ENCODE data around the gene ANO4. TPM values are rescaled to one million over a fixed set of nuclear protein-coding genes. Genes with fewer than 3 reads are reported as not detected.

The ANO4 gene
- total and polyA plus RNA-seq, 2 of the 8 experiments (the other 6 are each of a cell fraction or from before 2014, with no cell fraction given): 1.1 to 3.4 TPM

DNA sequence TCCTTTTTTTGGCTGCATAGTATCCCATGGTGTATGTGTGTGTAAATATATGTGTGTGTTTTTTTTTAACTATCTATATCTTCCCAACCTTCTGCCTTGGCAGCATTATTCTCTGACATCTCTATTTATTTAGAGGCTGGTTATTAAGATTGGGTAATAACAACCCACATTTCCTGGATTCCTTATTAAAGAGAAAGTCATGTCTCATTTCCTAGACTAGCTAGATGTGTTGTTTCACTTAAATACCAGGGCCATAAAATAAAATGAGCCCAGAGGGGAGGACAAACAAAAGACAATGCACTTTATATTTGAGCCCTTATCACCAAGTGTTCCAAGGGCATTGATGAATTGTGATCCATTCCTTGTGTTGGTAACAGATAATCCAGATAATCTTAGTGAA, 246.4 kb downstream of the ANO4 start:
- Histone ChIP-seq H2BK12ac (ENCODE audit: low read depth, low read length) (no peak overlapping the region), H3K79me1 (ENCODE audit: low read depth, low read length) (no peaks in the 10 kb centered on the region), H3K27ac (ENCODE audit: low read depth, low read length) (no peak overlapping the region), H3K18ac (ENCODE audit: extremely low read depth, low read length) (no peak overlapping the region), H3K56ac (replicated peaks; ENCODE audit: insufficient read length, low read depth, low read length) (no peak overlapping the region), H3K4me1 (replicated peaks in 1 of 4; ENCODE audit: control insufficient read depth in 3 of 4, insufficient read depth in 4 of 4, low read length in 3 of 4) (no peaks in the 10 kb centered on the region), H2BK120ac (replicated peaks; ENCODE audit: low read depth, low read length) (no peak overlapping the region), H4K5ac (ENCODE audit: insufficient read length, low read depth, low read length) (no peak overlapping the region), H3K9me3 (ENCODE audit: insufficient read depth in 2 of 2, low read depth in 1 of 2, low read length in 1 of 2) (no peaks in the 10 kb centered on the region), H2AFZ (ENCODE audit: low read length) (no peak overlapping the region), H3K23me2 (ENCODE audit: low read depth, low read length) (no peaks in the 10 kb centered on the region), H3K27me3 (replicated peaks in 1 of 4; ENCODE audit: control insufficient read depth in 3 of 4, extremely low read depth in 1 of 4, insufficient read depth in 3 of 4, low read length in 3 of 4) (peaks cover 0 to 1% (median 0%) of the 10 kb centered on the region in 4 experiments; a peak in 1 of 7 replicates), H3K79me2 (ENCODE audit: control insufficient read depth in 1 of 2, insufficient read depth in 2 of 2, low read length in 2 of 2) (no peaks in the 10 kb centered on the region), H3K4me3 (ENCODE audit: extremely low read depth in 1 of 4, insufficient read depth in 2 of 4, low read depth in 3 of 4, low read length in 4 of 4) (no peak overlapping the region), H3K14ac (ENCODE audit: insufficient read length) (no peak overlapping the region), H2AK5ac (ENCODE audit: low read depth, low read length) (no peak overlapping the region), H4K91ac (replicated peaks; ENCODE audit: insufficient read length, low read length) (no peak overlapping the region), H2BK20ac (ENCODE audit: low read length) (no peak overlapping the region), H3K4ac (replicated peaks; ENCODE audit: insufficient read length, low read depth, low read length) (no peak overlapping the region), H2BK5ac (ENCODE audit: low read depth, low read length) (no peak overlapping the region), H3K36me3 (ENCODE audit: control insufficient read depth in 2 of 4, insufficient read depth in 4 of 4, low read length in 3 of 4) (no peaks in the 10 kb centered on the region), H3K23ac (ENCODE audit: insufficient read length) (no peak overlapping the region), H4K8ac (ENCODE audit: extremely low read depth, insufficient read depth, low read length) (no peak overlapping the region), H2BK15ac (ENCODE audit: low read length) (no peak overlapping the region), H4K20me1 (replicated peaks in 1 of 2; ENCODE audit: control insufficient read depth in 1 of 2, insufficient read depth in 2 of 2, low read length in 2 of 2) (no peaks in the 10 kb centered on the region), H3K9ac (replicated peaks in 1 of 4; ENCODE audit: extremely low read depth in 1 of 4, low read depth in 3 of 4, low read length in 3 of 4) (no peak overlapping the region), H3K4me2 (ENCODE audit: insufficient read depth in 1 of 2, low read depth in 2 of 2, low read length in 2 of 2) (no peak overlapping the region)
- CTCF ChIA-PET (ENCODE audit: partially characterized antibody): interaction anchor here (1.0 to 1.5 kb wide), 2 partner anchors 37 to 51 kb away, joined by 3 read pairs; no protein-coding TSS in a partner anchor
- POLR2A ChIA-PET (ENCODE audit: partially characterized antibody): no interaction called here
- DNase-seq (ENCODE audit: low read depth in 1 of 2, low spot score in 2 of 2): no peak
- FAIRE-seq: no peak
- no peak for TF ChIP-seq BACH1 (IDR thresholded peaks at IDR 0.05; ENCODE audit: low read length)
- TF ChIP-seq CEBPB (IDR thresholded peaks at IDR 0.05; ENCODE audit: low read depth, low read length): no peak
- no peak for TF ChIP-seq KDM1A (IDR thresholded peaks at IDR 0.05; ENCODE audit: borderline replicate concordance, low read length)
